Neuronal stem cell (in vitro differentiated cells): ENCODE results near the gene TULP4.
A peak's percentile ranks its signal among the peaks of the same experiment; 100 is the strongest.

ENCODE experiments used
- DNase-seq: peaks from one replicate; pipeline ENCODE4 v3.0.0-alpha.2; 2013; ENCODE audit warnings: low spot score
- H2AFZ ChIP-seq: one replicate; pipeline ENCODE4 v1.6.1; 2013; ENCODE audit warnings: mild to moderate bottlenecking, low read length, inconsistent platforms
- H2AK5ac ChIP-seq: 2 replicates; pipeline ENCODE4 v1.6.1; 2013; ENCODE audit warnings: low read depth, mild to moderate bottlenecking, inconsistent platforms, low read length, moderate library complexity, mixed read lengths
- H2BK120ac ChIP-seq: 2 replicates; pipeline ENCODE4 v1.6.1; 2013; ENCODE audit warnings: low read depth, mild to moderate bottlenecking, inconsistent platforms, low read length, moderate library complexity, mixed read lengths
- H2BK12ac ChIP-seq: one replicate; pipeline ENCODE4 v1.6.1; 2013; ENCODE audit warnings: low read length, inconsistent platforms
- H2BK15ac ChIP-seq: 2 replicates; pipeline ENCODE4 v1.6.1; 2013; ENCODE audit warnings: mild to moderate bottlenecking, low read length, inconsistent platforms, mixed read lengths
- H2BK5ac ChIP-seq: one replicate; pipeline ENCODE4 v1.6.1; 2013; ENCODE audit warnings: inconsistent platforms, mild to moderate bottlenecking, low read length, moderate library complexity
- H3K14ac ChIP-seq: one replicate; pipeline ENCODE4 v1.6.1; 2013; ENCODE audit warnings: low read length, inconsistent platforms
- H3K18ac ChIP-seq: 2 replicates; pipeline ENCODE4 v1.6.1; 2013; ENCODE audit warnings: low read length, inconsistent platforms
- H3K23ac ChIP-seq: 2 replicates; pipeline ENCODE4 v1.6.1; 2013; ENCODE audit warnings: low read depth, mild to moderate bottlenecking, mixed read lengths, low read length, inconsistent platforms; ENCODE audit not compliant: poor library complexity
- H3K27ac ChIP-seq: replicated peaks from 3 replicates; pipeline ENCODE4 v1.5.1; 2013; ENCODE audit warnings: low read length, inconsistent platforms
- H3K27me3 ChIP-seq, 3 experiments: 2 replicates each; pipeline ENCODE4 v1.6.1; 2013; ENCODE audit warnings: low read length in 3 of 3, mild to moderate bottlenecking in 2 of 3, inconsistent platforms in 1 of 3, low read depth in 1 of 3, mixed read lengths in 1 of 3, moderate library complexity in 1 of 3; ENCODE audit not compliant: control insufficient read depth in 3 of 3, insufficient read depth in 3 of 3
- H3K36me3 ChIP-seq, 2 donors: replicated peaks in 1 of 2; 2 replicates each; pipeline ENCODE4 v1.6.1; 2013; ENCODE audit warnings: low read length in 2 of 2; ENCODE audit not compliant: control insufficient read depth in 2 of 2, insufficient read depth in 2 of 2
- H3K4ac ChIP-seq: 2 replicates; pipeline ENCODE4 v1.6.1; 2013; ENCODE audit warnings: inconsistent platforms, mild to moderate bottlenecking, low read length, moderate library complexity
- H3K4me1 ChIP-seq, 2 donors: 1 replicate in 1 of 2; 2 replicates in 1 of 2; pipeline ENCODE4 v1.6.1; 2013; ENCODE audit warnings: low read length in 2 of 2, low read depth in 1 of 2; ENCODE audit not compliant: control insufficient read depth in 2 of 2, insufficient read depth in 1 of 2
- H3K4me2 ChIP-seq: one replicate; pipeline ENCODE4 v1.6.1; 2013; ENCODE audit warnings: mild to moderate bottlenecking, low read length, inconsistent platforms; ENCODE audit not compliant: insufficient read depth, poor library complexity, severe bottlenecking
- H3K4me3 ChIP-seq, 2 donors: 2 replicates each; pipeline ENCODE4 v1.5.1; 2013; ENCODE audit warnings: low read length in 2 of 2, mild to moderate bottlenecking in 2 of 2, inconsistent platforms in 1 of 2, moderate library complexity in 1 of 2
- H3K79me1 ChIP-seq: one replicate; pipeline ENCODE4 v1.6.1; 2013; ENCODE audit warnings: low read depth, mild to moderate bottlenecking, inconsistent platforms, low read length, moderate library complexity
- H3K9ac ChIP-seq: one replicate; pipeline ENCODE4 v1.6.1; 2013; ENCODE audit warnings: mild to moderate bottlenecking, low read depth, low read length, inconsistent platforms; ENCODE audit not compliant: poor library complexity
- H3K9me3 ChIP-seq, 2 donors: replicated peaks in 1 of 2; 2 replicates each; pipeline versions ENCODE3 to v1.6.1; 2013; ENCODE audit warnings: low read length in 2 of 2, mild to moderate bottlenecking in 2 of 2, inconsistent platforms in 1 of 2, low read depth in 1 of 2, mixed read lengths in 1 of 2, moderate library complexity in 1 of 2; ENCODE audit not compliant: control insufficient read depth in 2 of 2, insufficient read depth in 1 of 2
- H4K8ac ChIP-seq: one replicate; pipeline ENCODE4 v1.6.1; 2013; ENCODE audit warnings: low read depth, mild to moderate bottlenecking, inconsistent platforms, low read length, moderate library complexity
- H4K91ac ChIP-seq: one replicate; pipeline ENCODE4 v1.6.1; 2013; ENCODE audit warnings: low read length, low read depth, mild to moderate bottlenecking, inconsistent platforms; ENCODE audit not compliant: poor library complexity
- WGBS, 2 donors: extraction: QIAGEN DNeasy Blood & Tissue Kit; methylation state at CpG; one replicate each; pipeline ENCODE4 v1.1.7; 2013; ENCODE audit warnings: missing lambda C conversion rate in 2 of 2, mixed read lengths in 1 of 2; ENCODE audit not compliant: insufficient read length in 2 of 2, insufficient replicate concordance in 1 of 2; ENCODE audit errors: extremely low coverage in 2 of 2; 5-methylcytosine and 5-hydroxymethylcytosine counted together

TULP4 gene

DNA sequence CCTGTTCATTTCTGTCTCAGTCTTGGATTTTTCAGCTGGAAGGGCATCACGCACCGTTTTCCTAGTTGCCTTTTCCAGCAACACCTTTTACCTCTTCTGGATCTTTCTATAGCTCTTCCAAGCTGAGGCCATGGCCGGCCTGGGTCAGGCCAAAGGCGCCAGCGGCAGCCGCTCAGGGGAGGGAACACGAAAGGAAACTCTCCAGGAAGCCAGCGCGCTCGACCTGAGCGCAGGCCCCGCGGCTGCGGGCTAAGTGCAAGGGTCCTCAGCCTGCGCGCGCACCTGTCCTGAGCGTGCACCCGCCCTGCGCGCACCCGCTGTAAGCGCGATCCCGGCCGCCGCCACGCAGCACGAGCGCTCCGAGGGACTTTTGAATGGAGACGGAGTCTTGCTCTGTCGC, 203.8 kb downstream of the TULP4 start:
- Histone ChIP-seq H3K4me3 (no peak overlapping the region), H2BK5ac (no peak overlapping the region), H3K79me1 (no peaks in the 10 kb centered on the region), H2AFZ (no peak overlapping the region), H3K23ac (peak overlapping the region; percentile 8), H4K8ac (no peak overlapping the region), H4K91ac (no peak overlapping the region), H3K14ac (peak overlapping the region; percentile 40), H3K9ac (no peak overlapping the region), H3K36me3 (peaks cover 0 to 7% of the 10 kb centered on the region in 2 donors), H3K9me3 (no peaks in the 10 kb centered on the region), H3K27ac (no peak overlapping the region), H2BK120ac (no peak overlapping the region), H3K18ac (no peak overlapping the region), H3K4me2 (no peak overlapping the region), H3K4ac (no peak overlapping the region), H2BK15ac (no peak overlapping the region), H2BK12ac (no peak overlapping the region), H3K4me1 (peaks cover 3 to 14% of the 10 kb centered on the region in 2 donors), H3K27me3 (no peaks in the 10 kb centered on the region), H2AK5ac (no peak overlapping the region)
- no peak for DNase-seq
- no CpG with 5 or more reads among the region's 33 CpGs for WGBS, 2 donors

DNA sequence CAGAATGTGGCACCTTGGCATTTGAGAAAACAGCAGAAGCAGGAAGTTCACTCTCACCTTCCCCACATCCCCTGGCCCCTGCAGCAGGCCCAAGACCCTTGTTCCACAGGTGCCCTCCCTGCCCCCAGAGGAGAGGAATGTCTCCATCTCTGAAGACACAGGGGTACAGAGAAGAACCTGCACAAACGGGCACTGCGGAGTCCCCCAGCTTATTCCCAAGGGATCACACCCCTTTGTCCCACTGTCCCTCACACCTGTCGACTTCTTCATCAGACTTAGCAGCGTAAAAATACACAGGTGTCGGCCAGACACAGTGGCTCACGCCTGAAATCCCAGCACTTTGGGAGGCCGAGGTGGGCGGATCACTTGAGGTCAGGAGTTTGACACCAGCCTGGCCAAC, 204.8 kb downstream of the TULP4 start:
- no peak for DNase-seq
- no peaks in the 10 kb centered on the region for H3K79me1 ChIP-seq
- H3K9me3 ChIP-seq: no peaks in the 10 kb centered on the region
- peaks cover 0 to 4% of the 10 kb centered on the region in 2 donors for H3K36me3 ChIP-seq
- WGBS, 2 donors: no CpG with 5 or more reads among the region's 8 CpGs
- H2AK5ac ChIP-seq: no peak overlapping the region
- H2BK15ac ChIP-seq: no peak overlapping the region
- H3K27ac ChIP-seq: no peak overlapping the region
- no peak overlapping the region for H2AFZ ChIP-seq
- H3K4ac ChIP-seq: no peak overlapping the region
- H4K91ac ChIP-seq: no peak overlapping the region
- H3K4me1 ChIP-seq: peaks cover 3 to 14% of the 10 kb centered on the region in 2 donors
- H2BK12ac ChIP-seq: no peak overlapping the region
- H4K8ac ChIP-seq: no peak overlapping the region
- no peak overlapping the region for H2BK120ac ChIP-seq
- no peak overlapping the region for H3K23ac ChIP-seq
- no peak overlapping the region for H2BK5ac ChIP-seq
- no peak overlapping the region for H3K4me3 ChIP-seq
- H3K18ac ChIP-seq: no peak overlapping the region
- no peaks in the 10 kb centered on the region for H3K27me3 ChIP-seq
- H3K14ac ChIP-seq: no peak overlapping the region
- H3K4me2 ChIP-seq: no peak overlapping the region
- H3K9ac ChIP-seq: no peak overlapping the region

DNA sequence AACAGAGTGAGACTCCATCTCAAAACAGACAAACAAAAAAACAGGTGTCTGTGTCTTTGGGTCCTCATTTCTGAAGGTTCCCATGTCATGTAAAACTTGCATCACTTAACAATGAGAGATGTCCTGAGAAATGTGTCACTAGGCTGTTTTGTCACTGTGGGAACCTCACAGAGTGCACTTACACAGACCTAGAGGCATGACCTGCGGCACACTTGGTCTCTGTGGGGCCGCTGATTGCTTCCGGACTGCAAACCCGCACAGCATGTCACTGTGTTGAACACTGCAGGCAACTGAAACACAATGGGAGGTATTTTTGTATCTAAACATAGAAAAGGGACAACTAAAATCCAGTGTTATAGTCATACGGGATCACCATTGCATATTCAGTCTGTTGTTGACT, 205.3 kb downstream of the TULP4 start:
- no peak overlapping the region for H3K4me2 ChIP-seq
- no peak overlapping the region for H3K18ac ChIP-seq
- no peak overlapping the region for H2BK5ac ChIP-seq
- H3K9ac ChIP-seq: no peak overlapping the region
- H4K8ac ChIP-seq: no peak overlapping the region
- H3K27ac ChIP-seq: no peak overlapping the region
- peak overlapping the region; percentile 79 for H2AFZ ChIP-seq
- H2BK120ac ChIP-seq: no peak overlapping the region
- no peak for DNase-seq
- peaks cover 3 to 14% of the 10 kb centered on the region in 2 donors for H3K4me1 ChIP-seq
- no peak overlapping the region for H4K91ac ChIP-seq
- H3K4ac ChIP-seq: no peak overlapping the region
- no peak overlapping the region for H3K23ac ChIP-seq
- no peak overlapping the region for H2BK12ac ChIP-seq
- no peaks in the 10 kb centered on the region for H3K9me3 ChIP-seq
- H2AK5ac ChIP-seq: no peak overlapping the region
- H3K27me3 ChIP-seq: no peaks in the 10 kb centered on the region
- H3K4me3 ChIP-seq: no peak overlapping the region
- no peaks in the 10 kb centered on the region for H3K79me1 ChIP-seq
- no peak overlapping the region for H2BK15ac ChIP-seq
- no peak overlapping the region for H3K14ac ChIP-seq
- WGBS, 2 donors: no CpG with 5 or more reads among the region's 5 CpGs
- H3K36me3 ChIP-seq: peaks cover 0 to 4% of the 10 kb centered on the region in 2 donors

DNA sequence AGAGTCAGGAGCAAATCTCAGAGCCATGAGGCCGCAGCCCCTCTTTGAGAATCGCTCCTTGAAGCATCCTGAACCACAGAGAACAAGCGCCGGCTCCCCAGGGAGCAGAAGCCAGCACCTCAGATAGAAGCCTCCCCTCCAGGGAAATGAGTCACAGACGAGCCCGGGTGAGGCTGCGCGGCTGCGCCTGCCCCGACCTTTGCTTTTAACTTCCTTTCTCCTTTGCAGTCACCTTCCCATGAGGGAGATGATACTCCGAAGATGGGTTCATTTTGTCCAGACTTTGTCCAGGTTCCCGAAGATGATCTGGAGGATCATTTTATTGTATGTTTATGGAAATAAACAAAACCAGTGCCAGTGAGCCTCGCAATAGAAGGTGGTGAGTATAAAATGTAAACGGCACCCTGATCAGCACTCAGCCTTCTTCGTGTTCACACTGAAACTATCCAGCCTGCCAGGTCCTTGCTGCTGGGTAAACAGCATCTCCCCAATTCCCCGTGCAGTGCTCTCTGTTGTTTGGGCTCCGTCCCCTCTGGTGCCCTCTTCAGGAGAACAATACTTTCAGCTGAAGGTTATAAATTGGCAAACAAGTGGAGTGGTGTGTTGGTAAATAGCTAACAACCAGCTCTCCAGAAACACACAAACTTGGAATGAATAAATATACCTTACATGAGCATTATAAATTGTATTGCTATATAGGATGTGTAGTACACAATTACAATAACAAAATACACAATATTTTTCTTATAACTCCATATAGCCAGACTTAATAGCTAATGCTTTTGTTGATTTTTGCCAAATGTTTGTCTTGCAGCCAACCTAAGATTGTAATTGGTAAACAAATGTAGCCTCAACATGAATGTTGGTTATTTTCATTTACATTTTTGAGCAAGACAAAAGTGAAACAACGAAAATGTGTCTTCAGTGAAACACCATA, 206.2 kb downstream of the TULP4 start:
- DNase-seq: no peak
- Histone ChIP-seq H4K8ac (no peak overlapping the region), H3K36me3 (peaks cover 0 to 4% of the 10 kb centered on the region in 2 donors), H3K27me3 (no peaks in the 10 kb centered on the region), H2AFZ (peak overlapping the region; percentile 79), H3K9me3 (no peaks in the 10 kb centered on the region), H3K18ac (peak overlapping the region; percentile 36), H3K4me1 (peaks cover 3 to 14% of the 10 kb centered on the region in 2 donors), H3K9ac (no peak overlapping the region), H2AK5ac (no peak overlapping the region), H3K4me3 (peak overlapping the region in 1 of 2 donors; percentile 30), H3K14ac (no peak overlapping the region), H2BK15ac (no peak overlapping the region), H2BK12ac (no peak overlapping the region), H3K4me2 (peak overlapping the region; percentile 29), H3K79me1 (no peaks in the 10 kb centered on the region), H3K4ac (no peak overlapping the region), H4K91ac (no peak overlapping the region), H3K27ac (no peak overlapping the region), H2BK120ac (no peak overlapping the region), H3K23ac (no peak overlapping the region), H2BK5ac (no peak overlapping the region)
- WGBS, 2 donors: no CpG with 5 or more reads among the region's 18 CpGs
